ENCODE results near the gene XPO5.

DNA sequence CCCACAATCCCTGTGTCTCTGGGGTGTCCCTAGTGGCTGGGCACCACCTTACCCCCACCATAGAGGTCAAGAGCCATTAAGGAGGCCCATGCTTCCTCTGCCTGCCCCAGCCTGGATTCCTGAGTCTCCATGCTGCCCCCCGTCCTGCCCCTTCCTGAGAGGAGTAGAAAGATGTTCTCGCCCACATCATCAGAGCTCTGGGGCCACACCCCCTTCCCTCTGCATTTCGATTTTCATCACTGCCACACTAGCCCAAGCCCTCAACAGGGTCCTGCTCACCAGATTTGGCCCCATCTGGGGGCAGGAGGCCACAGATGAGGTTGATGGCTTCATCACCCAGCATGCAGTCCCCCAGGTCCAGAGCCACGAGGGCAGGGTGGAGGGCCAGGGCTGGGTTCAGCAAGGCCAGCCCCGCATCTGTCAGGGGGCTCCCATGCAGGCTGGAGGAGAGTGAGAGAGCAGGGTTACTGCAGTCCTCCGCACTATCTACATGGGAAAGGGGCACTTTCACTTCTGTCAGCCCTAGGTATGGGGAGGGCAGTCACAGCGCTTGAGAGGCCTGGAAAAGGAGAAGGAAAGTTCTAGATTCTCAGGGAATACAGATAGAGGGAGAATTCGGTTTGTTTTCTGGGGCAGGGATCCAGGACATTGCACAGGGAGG lies 67.2 kb downstream of the XPO5 start:
- TF ChIP-seq, protein P1, sequence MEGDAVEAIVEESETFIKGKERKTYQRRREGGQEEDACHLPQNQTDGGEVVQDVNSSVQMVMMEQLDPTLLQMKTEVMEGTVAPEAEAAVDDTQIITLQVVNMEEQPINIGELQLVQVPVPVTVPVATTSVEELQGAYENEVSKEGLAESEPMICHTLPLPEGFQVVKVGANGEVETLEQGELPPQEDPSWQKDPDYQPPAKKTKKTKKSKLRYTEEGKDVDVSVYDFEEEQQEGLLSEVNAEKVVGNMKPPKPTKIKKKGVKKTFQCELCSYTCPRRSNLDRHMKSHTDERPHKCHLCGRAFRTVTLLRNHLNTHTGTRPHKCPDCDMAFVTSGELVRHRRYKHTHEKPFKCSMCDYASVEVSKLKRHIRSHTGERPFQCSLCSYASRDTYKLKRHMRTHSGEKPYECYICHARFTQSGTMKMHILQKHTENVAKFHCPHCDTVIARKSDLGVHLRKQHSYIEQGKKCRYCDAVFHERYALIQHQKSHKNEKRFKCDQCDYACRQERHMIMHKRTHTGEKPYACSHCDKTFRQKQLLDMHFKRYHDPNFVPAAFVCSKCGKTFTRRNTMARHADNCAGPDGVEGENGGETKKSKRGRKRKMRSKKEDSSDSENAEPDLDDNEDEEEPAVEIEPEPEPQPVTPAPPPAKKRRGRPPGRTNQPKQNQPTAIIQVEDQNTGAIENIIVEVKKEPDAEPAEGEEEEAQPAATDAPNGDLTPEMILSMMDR (IDR thresholded peaks at IDR 0.05) = no peak
- TF ChIP-seq POLR2A (IDR thresholded peaks at IDR 0.05) = no peak
